SU-DHL-6 (cell line): ENCODE measurements around the gene AQP9.

Experiments used
- H2AFZ ChIP-seq: fragments of 200-600 bp; sonication (generic); 2 replicates; pipeline ENCODE4 v1.6.1; 2014; ENCODE audit warnings: low read depth, mild to moderate bottlenecking, moderate library complexity, mixed read lengths, antibody characterized with exemption, low read length; ENCODE audit not compliant: severe bottlenecking
- H3F3A ChIP-seq: fragments of 200-600 bp; shearing (Covaris generic); 2 replicates; pipeline ENCODE4 v1.6.0; 2016; ENCODE audit warnings: antibody characterized with exemption, mild to moderate bottlenecking; ENCODE audit not compliant: insufficient read depth
- H3K27ac ChIP-seq: fragments of 200-600 bp; sonication (generic); 2 replicates; pipeline ENCODE4 v1.5.1; 2016; ENCODE audit warnings: low read depth, mild to moderate bottlenecking, low read length, moderate library complexity, mixed read lengths
- H3K27me3 ChIP-seq: fragments of 200-600 bp; sonication (generic), shearing (Covaris generic); 2 replicates; pipeline ENCODE4 v1.6.0; 2014; ENCODE audit warnings: mild to moderate bottlenecking, low read length
- H3K36me3 ChIP-seq: fragments of 200-600 bp; sonication (generic); 2 replicates; pipeline ENCODE4 v1.6.1; 2014; ENCODE audit warnings: mild to moderate bottlenecking, low read length, mixed read lengths
- H3K4me2 ChIP-seq: fragments of 300-600, 200-600 bp; shearing (Covaris generic), sonication (generic); 2 replicates; pipeline ENCODE4 v1.6.0; 2014; ENCODE audit warnings: low read length, low read depth, mild to moderate bottlenecking; ENCODE audit not compliant: poor library complexity, severe bottlenecking
- H3K4me3 ChIP-seq: fragments of 200-600 bp; sonication (generic); 2 replicates; pipeline ENCODE4 v1.5.1; 2014; ENCODE audit warnings: antibody characterized with exemption, low read length, mild to moderate bottlenecking, mixed read lengths; ENCODE audit not compliant: insufficient read depth, poor library complexity, severe bottlenecking
- H3K79me2 ChIP-seq: fragments of 200-600 bp; sonication (generic); 2 replicates; pipeline ENCODE4 v1.6.1; 2014; ENCODE audit warnings: mild to moderate bottlenecking, low read length, moderate library complexity; ENCODE audit not compliant: insufficient read depth
- H3K9ac ChIP-seq: fragments of 200-600 bp; sonication (generic); 2 replicates; pipeline ENCODE4 v1.7.0; 2014; ENCODE audit warnings: mild to moderate bottlenecking, low read length
- H3K9me2 ChIP-seq: fragments of 200-600 bp; sonication (generic); replicated peaks from 2 replicates; pipeline ENCODE4 v1.6.1; 2014; ENCODE audit warnings: low read length; ENCODE audit not compliant: insufficient read depth
- H3K9me3 ChIP-seq: fragments of 200-600 bp; sonication (generic); 2 replicates; pipeline ENCODE4 v1.6.1; 2014; ENCODE audit warnings: low read length, mixed read lengths; ENCODE audit not compliant: insufficient read depth
- H4K20me1 ChIP-seq: fragments of 200-600 bp; sonication (generic); 2 replicates; pipeline ENCODE4 v1.6.1; 2014; ENCODE audit warnings: low read depth, mild to moderate bottlenecking, antibody characterized with exemption, low read length, moderate library complexity, mixed read lengths
- CTCF ChIP-seq: fragments of 200-600 bp; sonication (generic); IDR thresholded peaks from one replicate; pipeline ENCODE4 v1.5.1; 2017; ENCODE audit warnings: antibody characterized with exemption, mild to moderate bottlenecking, low read length, moderate library complexity; ENCODE audit not compliant: insufficient read depth, poor library complexity, severe bottlenecking
- EZH2phosphoT487 ChIP-seq: fragments of 200-600 bp; sonication (generic), shearing (Covaris generic); conservative IDR thresholded peaks from 2 replicates; pipeline ENCODE4 v1.6.1; 2018; ENCODE audit warnings: mild to moderate bottlenecking, antibody characterized with exemption, low read length, moderate library complexity, mixed read lengths

The AQP9 gene

DNA sequence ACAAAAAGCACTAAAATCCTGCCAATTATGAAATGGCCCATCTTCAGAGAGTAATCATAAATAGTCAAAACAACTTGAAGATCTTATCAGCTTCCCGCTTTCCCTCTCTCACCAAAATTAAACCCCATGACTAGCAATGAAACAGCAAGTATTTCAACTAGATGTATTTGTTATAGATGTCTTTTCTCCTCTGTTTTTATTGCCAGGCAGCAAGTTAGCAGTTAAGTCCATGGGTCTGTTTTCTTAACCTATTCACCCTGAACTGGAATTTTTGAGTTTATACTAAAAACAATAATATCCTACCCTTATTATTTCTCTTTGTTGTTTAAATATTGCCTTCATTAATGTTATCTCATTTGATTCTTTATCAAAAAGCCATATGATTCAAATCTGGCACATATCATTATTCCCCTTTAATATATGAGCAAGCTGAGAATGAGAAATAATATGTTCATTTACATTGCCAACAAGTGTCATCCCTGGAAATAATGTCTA is 23.3 kb downstream of the AQP9 start:
- Histone ChIP-seq H4K20me1 (no peaks in the 10 kb centered on the region), H3K4me2 (no peak overlapping the region), H2AFZ (no peak overlapping the region), H3K9ac (no peak overlapping the region), H3K79me2 (no peaks in the 10 kb centered on the region), H3K36me3 (no peaks in the 10 kb centered on the region), H3K27me3 (no peaks in the 10 kb centered on the region), H3K9me2 (no peaks in the 10 kb centered on the region), H3K27ac (no peak overlapping the region), H3F3A (no peaks in the 10 kb centered on the region), H3K9me3 (no peaks in the 10 kb centered on the region), H3K4me3 (no peak overlapping the region)
- TF ChIP-seq EZH2phosphoT487 (no peak), CTCF (no peak)

DNA sequence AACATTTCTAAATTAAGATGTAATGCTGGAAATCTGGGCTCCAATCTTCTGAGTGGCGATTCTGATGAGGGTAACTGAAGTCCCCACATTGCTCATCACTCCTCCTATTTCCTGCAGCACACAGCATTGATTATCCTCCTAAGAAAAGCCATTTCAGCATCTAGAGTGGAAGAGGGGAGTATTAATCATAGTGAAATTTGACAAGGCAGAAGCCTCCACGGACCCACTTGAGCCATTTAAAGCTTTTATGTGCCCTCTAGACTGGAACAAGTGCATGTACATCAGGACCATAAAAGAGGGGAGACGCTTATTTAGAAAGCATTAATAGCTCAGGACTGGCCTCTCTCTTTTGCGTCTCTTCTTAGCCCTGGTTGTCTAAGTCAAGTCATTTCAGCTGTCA is 25.8 kb downstream of the AQP9 start:
- Histone ChIP-seq H3K36me3 (no peaks in the 10 kb centered on the region), H3K27ac (no peak overlapping the region), H4K20me1 (no peaks in the 10 kb centered on the region), H3K27me3 (no peaks in the 10 kb centered on the region), H3K4me2 (no peak overlapping the region), H3K9me3 (no peaks in the 10 kb centered on the region), H3K79me2 (no peaks in the 10 kb centered on the region), H2AFZ (no peak overlapping the region), H3K4me3 (no peak overlapping the region), H3K9ac (no peak overlapping the region), H3K9me2 (no peaks in the 10 kb centered on the region), H3F3A (no peaks in the 10 kb centered on the region)
- TF ChIP-seq EZH2phosphoT487 = no peak
- no peak for TF ChIP-seq CTCF

DNA sequence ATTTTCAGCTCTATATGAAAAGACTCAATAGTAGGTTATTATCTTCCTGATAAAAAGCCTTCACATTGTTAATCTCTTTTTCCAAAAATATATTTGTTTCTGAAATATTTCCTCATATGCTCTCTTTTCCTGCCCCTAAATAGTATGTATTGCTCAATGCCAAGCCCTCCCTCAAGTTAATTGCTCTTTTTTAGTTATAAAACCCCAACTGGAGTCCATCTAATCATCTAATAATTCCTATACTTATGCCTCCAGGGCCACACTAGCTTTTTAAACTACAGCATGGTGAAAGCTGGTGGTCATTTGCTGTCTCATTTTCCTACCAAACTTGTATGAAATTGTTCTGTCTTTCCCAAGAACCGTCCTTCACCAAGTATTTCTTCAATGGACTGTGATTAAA is 26.7 kb downstream of the AQP9 start:
- H3K9ac ChIP-seq = no peak overlapping the region
- no peak overlapping the region for H3K27ac ChIP-seq
- TF ChIP-seq EZH2phosphoT487 (no peak), CTCF (no peak)

More for the DNA sequence above, 26.7 kb downstream of the AQP9 start:
- no peaks in the 10 kb centered on the region for H3K9me2 ChIP-seq
- no peaks in the 10 kb centered on the region for H3K79me2 ChIP-seq
- no peaks in the 10 kb centered on the region for H4K20me1 ChIP-seq
- H2AFZ ChIP-seq = no peak overlapping the region
- H3F3A ChIP-seq = no peaks in the 10 kb centered on the region
- H3K4me3 ChIP-seq = no peak overlapping the region
- H3K27me3 ChIP-seq = no peaks in the 10 kb centered on the region
- no peaks in the 10 kb centered on the region for H3K9me3 ChIP-seq
- no peaks in the 10 kb centered on the region for H3K36me3 ChIP-seq
- no peak overlapping the region for H3K4me2 ChIP-seq
